ENCODE measurements around the gene FRMD6. TPM values are rescaled to one million over a fixed set of nuclear protein-coding genes. Genes with fewer than 3 reads are reported as not detected.

Gene FRMD6
- total and polyA plus RNA-seq, 2 experiments from 2014 or later, result 5.4 to 18.7 TPM

GRCh38 chr14:51680031-51680430 is 28.3 kb downstream of the FRMD6 start:
- Histone ChIP-seq H2AFZ (no peak overlapping the region), H3K79me2 (replicated peaks; ENCODE audit: insufficient read depth) (peaks cover 46% of the 10 kb centered on the region), H4K20me1 (replicated peaks; ENCODE audit: insufficient read depth) (0 out of 2 replicates have a peak, but pooled peaks cover 12% of the 10 kb centered on the region), H3K4me3 (no peak overlapping the region), H3K4me2 (no peak overlapping the region), H3K27me3 (ENCODE audit: insufficient read depth) (no peaks in the 10 kb centered on the region), H3F3A (replicated peaks; ENCODE audit: low read depth) (no peaks in the 10 kb centered on the region), H3K27ac (ENCODE audit: low read depth) (no peak overlapping the region), H3K4me1 (ENCODE audit: insufficient read depth) (0 out of 2 replicates have a peak, but pooled peaks cover 7% of the 10 kb centered on the region), H3K36me3 (ENCODE audit: insufficient read depth) (no peaks in the 10 kb centered on the region), H3K9me2 (ENCODE audit: insufficient read depth) (no peaks in the 10 kb centered on the region)
- Mint-ChIP-seq H3K36me3 (ENCODE audit: low read depth) (no peaks in the 10 kb centered on the region), H3K4me3 (no peak overlapping the region), H3K27me3 (ENCODE audit: insufficient read depth, low read depth, poor library complexity) (no peaks in the 10 kb centered on the region), H3K4me1 (peaks cover 10% of the 10 kb centered on the region; the same call in 2 of the 3 replicates), H3K27ac (no peak overlapping the region), H3K9me3 (no peaks in the 10 kb centered on the region)
- DNase-seq (ENCODE audit: low spot score) (peak; percentile 25), ATAC-seq (peak; percentile 89)
- TF ChIP-seq, protein P1, sequence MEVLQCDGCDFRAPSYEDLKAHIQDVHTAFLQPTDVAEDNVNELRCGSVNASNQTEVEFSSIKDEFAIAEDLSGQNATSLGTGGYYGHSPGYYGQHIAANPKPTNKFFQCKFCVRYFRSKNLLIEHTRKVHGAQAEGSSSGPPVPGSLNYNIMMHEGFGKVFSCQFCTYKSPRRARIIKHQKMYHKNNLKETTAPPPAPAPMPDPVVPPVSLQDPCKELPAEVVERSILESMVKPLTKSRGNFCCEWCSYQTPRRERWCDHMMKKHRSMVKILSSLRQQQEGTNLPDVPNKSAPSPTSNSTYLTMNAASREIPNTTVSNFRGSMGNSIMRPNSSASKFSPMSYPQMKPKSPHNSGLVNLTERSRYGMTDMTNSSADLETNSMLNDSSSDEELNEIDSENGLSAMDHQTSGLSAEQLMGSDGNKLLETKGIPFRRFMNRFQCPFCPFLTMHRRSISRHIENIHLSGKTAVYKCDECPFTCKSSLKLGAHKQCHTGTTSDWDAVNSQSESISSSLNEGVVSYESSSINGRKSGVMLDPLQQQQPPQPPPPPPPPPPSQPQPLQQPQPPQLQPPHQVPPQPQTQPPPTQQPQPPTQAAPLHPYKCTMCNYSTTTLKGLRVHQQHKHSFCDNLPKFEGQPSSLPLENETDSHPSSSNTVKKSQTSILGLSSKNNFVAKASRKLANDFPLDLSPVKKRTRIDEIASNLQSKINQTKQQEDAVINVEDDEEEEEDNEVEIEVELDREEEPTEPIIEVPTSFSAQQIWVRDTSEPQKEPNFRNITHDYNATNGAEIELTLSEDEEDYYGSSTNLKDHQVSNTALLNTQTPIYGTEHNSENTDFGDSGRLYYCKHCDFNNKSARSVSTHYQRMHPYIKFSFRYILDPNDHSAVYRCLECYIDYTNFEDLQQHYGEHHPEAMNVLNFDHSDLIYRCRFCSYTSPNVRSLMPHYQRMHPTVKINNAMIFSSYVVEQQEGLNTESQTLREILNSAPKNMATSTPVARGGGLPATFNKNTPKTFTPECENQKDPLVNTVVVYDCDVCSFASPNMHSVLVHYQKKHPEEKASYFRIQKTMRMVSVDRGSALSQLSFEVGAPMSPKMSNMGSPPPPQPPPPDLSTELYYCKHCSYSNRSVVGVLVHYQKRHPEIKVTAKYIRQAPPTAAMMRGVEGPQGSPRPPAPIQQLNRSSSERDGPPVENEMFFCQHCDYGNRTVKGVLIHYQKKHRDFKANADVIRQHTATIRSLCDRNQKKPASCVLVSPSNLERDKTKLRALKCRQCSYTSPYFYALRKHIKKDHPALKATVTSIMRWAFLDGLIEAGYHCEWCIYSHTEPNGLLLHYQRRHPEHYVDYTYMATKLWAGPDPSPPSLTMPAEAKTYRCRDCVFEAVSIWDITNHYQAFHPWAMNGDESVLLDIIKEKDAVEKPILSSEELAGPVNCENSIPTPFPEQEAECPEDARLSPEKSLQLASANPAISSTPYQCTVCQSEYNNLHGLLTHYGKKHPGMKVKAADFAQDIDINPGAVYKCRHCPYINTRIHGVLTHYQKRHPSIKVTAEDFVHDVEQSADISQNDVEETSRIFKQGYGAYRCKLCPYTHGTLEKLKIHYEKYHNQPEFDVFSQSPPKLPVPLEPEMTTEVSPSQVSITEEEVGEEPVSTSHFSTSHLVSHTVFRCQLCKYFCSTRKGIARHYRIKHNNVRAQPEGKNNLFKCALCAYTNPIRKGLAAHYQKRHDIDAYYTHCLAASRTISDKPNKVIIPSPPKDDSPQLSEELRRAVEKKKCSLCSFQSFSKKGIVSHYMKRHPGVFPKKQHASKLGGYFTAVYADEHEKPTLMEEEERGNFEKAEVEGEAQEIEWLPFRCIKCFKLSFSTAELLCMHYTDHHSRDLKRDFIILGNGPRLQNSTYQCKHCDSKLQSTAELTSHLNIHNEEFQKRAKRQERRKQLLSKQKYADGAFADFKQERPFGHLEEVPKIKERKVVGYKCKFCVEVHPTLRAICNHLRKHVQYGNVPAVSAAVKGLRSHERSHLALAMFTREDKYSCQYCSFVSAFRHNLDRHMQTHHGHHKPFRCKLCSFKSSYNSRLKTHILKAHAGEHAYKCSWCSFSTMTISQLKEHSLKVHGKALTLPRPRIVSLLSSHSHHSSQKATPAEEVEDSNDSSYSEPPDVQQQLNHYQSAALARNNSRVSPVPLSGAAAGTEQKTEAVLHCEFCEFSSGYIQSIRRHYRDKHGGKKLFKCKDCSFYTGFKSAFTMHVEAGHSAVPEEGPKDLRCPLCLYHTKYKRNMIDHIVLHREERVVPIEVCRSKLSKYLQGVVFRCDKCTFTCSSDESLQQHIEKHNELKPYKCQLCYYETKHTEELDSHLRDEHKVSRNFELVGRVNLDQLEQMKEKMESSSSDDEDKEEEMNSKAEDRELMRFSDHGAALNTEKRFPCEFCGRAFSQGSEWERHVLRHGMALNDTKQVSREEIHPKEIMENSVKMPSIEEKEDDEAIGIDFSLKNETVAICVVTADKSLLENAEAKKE (CRISPR knock-in tag; IDR thresholded peaks at IDR 0.05), result no peak
- TF ChIP-seq POLR2AphosphoS5 (IDR thresholded peaks at IDR 0.05; ENCODE audit: low read depth) (no peak), CREB1 (CRISPR knock-in tag; IDR thresholded peaks at IDR 0.05; ENCODE audit: low read depth) (no peak), STAT1 (IDR thresholded peaks at IDR 0.05; ENCODE audit: unreplicated experiment) (no peak), NANOG (IDR thresholded peaks at IDR 0.05; ENCODE audit: borderline replicate concordance) (no peak), EZH2 (IDR thresholded peaks at IDR 0.05; ENCODE audit: low read depth, unreplicated experiment) (no peak), EZH2phosphoT487 (IDR thresholded peaks at IDR 0.05; ENCODE audit: unreplicated experiment) (no peak), ZNF114 (CRISPR knock-in tag; IDR thresholded peaks at IDR 0.05) (no peak), ZNF331 (CRISPR knock-in tag; IDR thresholded peaks at IDR 0.05; ENCODE audit: low read depth) (no peak), JUNB (IDR thresholded peaks at IDR 0.05; ENCODE audit: unreplicated experiment) (no peak)
- TF ChIP-seq, protein P2, sequence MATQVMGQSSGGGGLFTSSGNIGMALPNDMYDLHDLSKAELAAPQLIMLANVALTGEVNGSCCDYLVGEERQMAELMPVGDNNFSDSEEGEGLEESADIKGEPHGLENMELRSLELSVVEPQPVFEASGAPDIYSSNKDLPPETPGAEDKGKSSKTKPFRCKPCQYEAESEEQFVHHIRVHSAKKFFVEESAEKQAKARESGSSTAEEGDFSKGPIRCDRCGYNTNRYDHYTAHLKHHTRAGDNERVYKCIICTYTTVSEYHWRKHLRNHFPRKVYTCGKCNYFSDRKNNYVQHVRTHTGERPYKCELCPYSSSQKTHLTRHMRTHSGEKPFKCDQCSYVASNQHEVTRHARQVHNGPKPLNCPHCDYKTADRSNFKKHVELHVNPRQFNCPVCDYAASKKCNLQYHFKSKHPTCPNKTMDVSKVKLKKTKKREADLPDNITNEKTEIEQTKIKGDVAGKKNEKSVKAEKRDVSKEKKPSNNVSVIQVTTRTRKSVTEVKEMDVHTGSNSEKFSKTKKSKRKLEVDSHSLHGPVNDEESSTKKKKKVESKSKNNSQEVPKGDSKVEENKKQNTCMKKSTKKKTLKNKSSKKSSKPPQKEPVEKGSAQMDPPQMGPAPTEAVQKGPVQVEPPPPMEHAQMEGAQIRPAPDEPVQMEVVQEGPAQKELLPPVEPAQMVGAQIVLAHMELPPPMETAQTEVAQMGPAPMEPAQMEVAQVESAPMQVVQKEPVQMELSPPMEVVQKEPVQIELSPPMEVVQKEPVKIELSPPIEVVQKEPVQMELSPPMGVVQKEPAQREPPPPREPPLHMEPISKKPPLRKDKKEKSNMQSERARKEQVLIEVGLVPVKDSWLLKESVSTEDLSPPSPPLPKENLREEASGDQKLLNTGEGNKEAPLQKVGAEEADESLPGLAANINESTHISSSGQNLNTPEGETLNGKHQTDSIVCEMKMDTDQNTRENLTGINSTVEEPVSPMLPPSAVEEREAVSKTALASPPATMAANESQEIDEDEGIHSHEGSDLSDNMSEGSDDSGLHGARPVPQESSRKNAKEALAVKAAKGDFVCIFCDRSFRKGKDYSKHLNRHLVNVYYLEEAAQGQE (IDR thresholded peaks at IDR 0.05; ENCODE audit: unreplicated experiment), result no peak
- TF ChIP-seq, protein P3, sequence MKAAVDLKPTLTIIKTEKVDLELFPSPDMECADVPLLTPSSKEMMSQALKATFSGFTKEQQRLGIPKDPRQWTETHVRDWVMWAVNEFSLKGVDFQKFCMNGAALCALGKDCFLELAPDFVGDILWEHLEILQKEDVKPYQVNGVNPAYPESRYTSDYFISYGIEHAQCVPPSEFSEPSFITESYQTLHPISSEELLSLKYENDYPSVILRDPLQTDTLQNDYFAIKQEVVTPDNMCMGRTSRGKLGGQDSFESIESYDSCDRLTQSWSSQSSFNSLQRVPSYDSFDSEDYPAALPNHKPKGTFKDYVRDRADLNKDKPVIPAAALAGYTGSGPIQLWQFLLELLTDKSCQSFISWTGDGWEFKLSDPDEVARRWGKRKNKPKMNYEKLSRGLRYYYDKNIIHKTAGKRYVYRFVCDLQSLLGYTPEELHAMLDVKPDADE (IDR thresholded peaks at IDR 0.05), result no peak
- TF ChIP-seq, protein P4, sequence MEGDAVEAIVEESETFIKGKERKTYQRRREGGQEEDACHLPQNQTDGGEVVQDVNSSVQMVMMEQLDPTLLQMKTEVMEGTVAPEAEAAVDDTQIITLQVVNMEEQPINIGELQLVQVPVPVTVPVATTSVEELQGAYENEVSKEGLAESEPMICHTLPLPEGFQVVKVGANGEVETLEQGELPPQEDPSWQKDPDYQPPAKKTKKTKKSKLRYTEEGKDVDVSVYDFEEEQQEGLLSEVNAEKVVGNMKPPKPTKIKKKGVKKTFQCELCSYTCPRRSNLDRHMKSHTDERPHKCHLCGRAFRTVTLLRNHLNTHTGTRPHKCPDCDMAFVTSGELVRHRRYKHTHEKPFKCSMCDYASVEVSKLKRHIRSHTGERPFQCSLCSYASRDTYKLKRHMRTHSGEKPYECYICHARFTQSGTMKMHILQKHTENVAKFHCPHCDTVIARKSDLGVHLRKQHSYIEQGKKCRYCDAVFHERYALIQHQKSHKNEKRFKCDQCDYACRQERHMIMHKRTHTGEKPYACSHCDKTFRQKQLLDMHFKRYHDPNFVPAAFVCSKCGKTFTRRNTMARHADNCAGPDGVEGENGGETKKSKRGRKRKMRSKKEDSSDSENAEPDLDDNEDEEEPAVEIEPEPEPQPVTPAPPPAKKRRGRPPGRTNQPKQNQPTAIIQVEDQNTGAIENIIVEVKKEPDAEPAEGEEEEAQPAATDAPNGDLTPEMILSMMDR (conservative IDR thresholded peaks at IDR 0.05; ENCODE audit: low read depth in 2 of 2), result no peak
